Stimulated activated CD8-positive, alpha-beta memory T cell treated with anti-CD3 and anti-CD28 coated beads, Interleukin-15, amount 100 ng/mL, for 1 hour (primary cell): ENCODE data around the gene MS4A2.
"Not testable (repeated sequence)": the region's sequence is repeated elsewhere in the genome, so short reads cannot be mapped to it uniquely, and the experiment has no call there.

Source experiments
- DNase-seq: peaks from one replicate; pipeline ENCODE4 v3.0.0-alpha.2; 2020; ENCODE audit warnings: low read depth

MS4A2 gene

DNA sequence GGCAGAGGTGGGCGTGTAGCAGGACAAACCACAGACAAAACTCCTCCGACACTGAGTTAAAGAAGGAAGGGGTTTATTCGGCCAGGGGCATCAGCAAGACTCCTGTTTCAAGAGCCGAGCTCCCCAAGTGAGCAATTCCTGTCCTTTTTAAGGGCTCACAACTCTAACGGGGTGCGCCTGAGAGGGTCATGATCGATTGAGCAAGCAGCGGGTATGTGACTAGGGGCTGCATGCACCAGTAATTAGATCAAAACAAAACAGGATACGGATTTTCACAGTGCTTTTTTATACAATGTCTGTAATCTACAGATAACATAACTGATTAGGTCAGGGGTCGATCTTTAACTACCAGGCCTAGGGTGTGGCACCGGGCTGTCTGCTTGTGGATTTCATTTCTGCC is 12.9 kb downstream of the MS4A2 start:
- DNase-seq, result not testable (repeated sequence)

GRCh38 chr11:60104471-60105115 is 16.1 kb downstream of the MS4A2 start:
- DNase-seq, result not testable (repeated sequence)

DNA sequence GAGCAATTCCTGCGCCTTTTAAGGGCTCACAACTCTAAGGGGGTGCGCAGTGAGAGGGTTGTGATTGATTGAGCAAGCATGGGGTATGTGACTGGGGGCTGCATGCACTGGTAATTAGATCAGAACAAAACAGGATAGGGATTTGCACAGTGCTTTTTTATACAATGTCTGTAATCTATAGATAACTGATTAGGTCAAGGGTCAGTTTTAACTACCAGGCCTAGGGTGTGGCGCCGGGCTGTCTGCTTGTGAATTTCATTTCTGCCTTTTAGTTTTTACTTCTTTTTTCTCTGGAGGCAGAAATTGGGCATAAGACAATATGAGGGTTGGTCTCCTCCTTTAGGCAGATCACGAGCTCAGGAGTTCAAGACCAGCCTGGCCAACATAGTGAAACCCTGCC is 20.2 kb downstream of the MS4A2 start:
- not testable (repeated sequence) for DNase-seq

- no peak for DNase-seq
Measured at GRCh38 chr11:60111793-60112192, 23.3 kb downstream of the MS4A2 start.

- DNase-seq, result no peak
Measured at GRCh38 chr11:60116996-60117790, 28.7 kb downstream of the MS4A2 start.

GRCh38 chr11:60118338-60118737 is 29.9 kb downstream of the MS4A2 start:
- no peak for DNase-seq

DNA sequence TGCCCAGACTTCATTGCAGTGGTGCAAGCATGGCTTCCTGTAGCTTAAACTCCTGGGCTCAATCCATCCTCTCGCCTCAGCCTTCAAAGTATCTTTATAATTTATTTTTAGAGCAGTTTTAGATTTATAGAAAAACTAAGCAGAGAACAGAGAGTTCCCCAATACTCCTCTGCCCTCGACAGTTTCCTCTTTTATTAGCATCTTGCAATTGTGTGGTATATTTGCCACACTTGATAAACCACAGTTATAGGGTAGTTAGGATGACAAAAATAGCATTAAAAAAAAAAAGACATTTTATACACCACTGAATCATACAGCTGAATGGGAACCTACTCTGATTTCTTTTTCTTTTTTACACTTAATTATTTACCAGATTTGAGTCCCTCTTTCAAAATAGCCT is 31.2 kb downstream of the MS4A2 start:
- DNase-seq, result no peak

- DNase-seq, result no peak
Measured at GRCh38 chr11:60121264-60121663, 32.8 kb downstream of the MS4A2 start.

DNA sequence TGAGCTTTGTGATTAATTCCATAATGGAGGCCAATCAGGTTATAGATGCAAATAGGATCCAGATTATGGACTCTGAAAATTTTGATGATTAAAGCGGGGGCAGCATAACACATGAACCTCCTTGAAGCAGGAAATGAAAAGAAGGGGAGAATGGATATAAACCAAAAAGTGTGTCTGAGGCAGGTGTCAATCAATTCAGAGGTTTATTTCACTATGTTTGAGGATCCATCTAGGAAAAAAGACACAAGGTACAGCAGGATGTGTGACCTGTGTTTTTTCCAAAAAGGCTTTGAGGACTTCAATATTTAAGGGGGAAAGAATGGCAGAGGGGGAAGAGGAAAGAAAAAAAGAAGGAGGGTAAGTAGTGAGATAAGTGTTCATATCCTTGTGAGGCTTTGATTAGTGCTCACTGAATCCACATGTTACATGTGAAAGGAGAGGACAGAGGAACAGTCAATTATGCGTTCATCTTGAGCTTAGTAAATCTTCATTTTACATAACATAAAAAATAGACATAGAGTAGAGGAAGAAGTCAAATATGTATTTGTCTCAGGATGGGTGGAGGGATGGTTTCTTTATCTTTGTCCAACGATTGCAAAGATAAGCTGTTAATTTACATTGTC is 34.1 kb downstream of the MS4A2 start:
- no peak for DNase-seq

DNA sequence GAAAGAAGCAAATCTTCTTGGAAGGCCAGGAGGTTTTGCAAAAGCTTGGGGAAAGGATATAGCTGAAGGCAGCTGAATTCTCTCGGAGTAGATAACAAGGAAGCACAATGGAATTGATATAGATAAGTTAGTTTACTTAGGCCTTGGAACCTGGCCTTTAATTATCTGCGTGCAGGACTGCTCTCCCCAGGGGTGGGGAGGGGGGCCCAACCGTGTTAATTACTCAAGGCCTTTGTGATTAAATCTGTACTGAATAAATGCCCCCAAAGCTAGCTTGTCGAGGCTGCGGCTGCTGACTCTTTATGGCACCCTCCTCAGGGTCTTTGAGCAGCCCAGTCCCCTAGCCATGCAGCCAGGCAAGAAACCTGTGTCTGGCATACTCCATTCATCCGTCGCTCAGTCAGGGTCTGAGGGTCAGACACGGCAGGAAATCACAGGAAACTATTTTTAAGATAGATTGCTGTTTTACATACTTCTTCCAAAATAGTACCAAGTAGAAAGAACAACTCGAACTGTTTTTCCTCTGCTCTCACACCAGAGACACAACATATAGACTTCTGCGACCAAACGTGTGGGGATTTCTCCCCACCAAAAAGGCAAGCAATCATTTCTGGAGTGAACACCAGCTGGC is 36.5 kb downstream of the MS4A2 start:
- DNase-seq, result no peak

DNA sequence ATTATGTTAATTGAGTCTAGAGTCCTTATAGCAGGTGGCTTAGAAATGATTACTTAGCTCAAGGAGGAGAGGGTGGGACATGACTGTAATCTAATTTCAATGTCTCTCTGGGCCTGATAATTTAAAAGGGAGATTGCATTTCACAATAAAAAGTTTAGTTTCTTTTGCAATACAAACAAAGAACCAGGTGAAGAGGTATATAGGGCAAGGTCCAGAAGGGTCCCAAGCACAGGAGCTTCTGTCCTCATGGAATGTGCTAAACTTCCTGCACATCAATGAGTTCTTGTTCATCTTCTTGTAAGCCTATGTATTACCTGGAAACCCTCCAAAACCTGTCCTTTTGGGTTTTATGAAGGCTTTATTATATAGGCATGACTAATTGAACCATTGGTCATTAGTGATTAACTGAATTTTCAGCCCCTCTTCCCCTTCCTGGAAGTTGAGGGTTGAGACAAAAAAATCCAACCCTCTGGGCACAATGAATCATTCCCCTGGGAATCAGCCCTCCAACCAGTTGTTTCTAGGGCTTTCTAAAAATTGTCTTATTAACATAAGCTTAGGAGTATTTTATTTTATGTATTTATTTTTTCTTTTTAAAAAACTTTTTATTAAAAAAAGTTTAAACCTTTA is 37.6 kb downstream of the MS4A2 start:
- no peak for DNase-seq

DNA sequence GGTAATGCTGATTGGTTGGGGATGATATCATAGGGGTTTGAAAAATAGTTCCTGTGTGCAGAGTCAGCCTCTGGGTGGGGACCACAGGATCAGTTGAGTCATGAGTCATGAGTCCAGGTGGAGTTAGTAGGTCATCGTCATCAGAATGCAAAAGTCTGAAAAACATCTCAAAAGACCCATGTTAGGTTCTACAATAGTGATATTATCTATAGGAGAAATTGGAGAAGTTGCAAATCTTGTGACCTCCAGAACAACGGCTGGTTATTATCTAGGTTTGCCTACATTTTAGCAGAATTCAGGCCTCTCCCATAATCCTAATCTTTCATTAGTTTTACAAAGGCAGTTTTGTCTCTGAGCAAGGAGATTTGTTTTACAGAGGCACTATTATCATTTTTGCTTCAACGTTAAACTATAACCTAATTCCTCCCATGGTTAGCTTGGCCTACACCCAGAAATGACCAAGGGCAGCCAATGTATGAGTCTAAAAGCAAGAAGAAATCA is 38.9 kb downstream of the MS4A2 start:
- DNase-seq, result no peak

DNA sequence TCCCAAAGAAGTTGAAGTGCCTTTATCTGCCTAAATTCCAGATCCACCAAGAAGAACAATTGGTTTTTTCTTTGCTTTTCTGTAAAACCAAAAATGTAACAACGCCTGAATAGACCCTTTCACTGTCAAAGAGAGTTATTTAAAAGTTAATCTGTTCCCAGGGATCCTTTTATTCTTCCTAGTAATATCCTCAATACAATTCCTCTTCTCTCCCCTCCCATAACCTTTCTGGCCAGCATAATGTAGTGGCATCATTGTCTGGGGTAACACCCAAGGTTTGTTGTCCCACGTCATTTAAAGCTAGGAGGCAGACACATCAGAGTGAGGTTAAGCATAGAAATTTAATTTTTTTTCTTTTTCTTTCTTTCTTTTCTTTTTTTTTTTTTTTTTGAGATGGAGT is 39.9 kb downstream of the MS4A2 start:
- no peak for DNase-seq

DNA sequence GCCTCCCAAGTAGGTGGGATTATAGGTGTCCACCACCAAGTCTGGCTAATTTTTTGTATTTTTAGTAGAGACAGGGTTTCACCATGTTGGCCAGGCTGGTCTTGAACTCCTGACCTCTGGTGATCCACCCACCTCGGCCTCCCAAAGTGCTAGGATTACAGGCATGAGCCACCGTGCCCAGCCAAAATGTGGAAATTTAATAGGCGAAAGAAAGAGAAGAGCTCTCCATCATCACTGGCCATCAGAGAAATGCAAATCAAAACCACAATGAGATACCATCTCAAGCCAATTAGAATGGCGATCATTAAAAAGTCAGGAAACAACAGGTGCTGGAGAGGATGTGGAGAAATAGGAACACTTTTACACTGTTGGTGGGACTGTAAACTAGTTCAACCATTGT is 40.4 kb downstream of the MS4A2 start:
- DNase-seq, result not testable (repeated sequence)

DNA sequence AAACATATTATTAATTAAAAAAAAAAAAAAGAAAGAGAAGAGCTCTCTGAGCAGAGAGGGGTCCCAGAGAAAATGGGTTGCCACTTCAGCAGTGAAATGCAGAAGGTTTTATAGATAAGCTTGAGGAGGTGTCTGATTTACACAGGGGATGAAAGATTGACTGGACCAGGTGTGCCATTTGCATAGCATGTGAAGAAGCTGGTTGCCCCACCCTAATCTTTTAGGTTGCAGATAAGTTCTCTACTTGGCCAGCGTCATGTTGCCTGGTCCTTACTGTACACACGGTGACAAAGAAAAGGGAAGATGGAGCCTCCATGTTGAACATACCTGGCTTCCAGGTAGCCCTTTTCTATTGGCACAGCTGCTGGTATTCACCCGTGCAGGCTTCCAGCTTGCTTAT is 41.4 kb downstream of the MS4A2 start:
- no peak for DNase-seq

- no peak for DNase-seq
Measured at GRCh38 chr11:60130496-60130895, 42.0 kb downstream of the MS4A2 start.

- DNase-seq, result no peak
Measured at GRCh38 chr11:60131912-60132311, 43.4 kb downstream of the MS4A2 start.

DNA sequence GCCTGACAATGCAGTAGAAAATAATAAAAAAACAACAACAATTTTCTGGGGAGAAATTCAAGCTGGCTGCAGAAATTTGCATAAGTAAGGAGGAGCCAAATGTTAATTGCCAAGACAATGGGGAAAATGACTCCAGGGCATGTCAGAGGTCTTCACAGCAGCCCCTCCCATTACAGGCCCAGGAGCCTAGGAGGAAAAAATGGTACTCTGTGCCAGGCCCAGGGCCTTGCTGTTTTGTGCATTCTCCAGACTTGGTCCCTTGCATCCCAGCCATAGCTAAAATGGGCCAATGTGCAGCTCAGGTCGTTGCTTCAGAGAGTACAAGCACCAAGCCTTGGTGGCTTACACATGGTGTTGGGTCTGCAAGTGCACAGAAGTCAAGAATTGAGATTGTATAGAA is 45.5 kb downstream of the MS4A2 start:
- no peak for DNase-seq

- DNase-seq, result no peak
Measured at GRCh38 chr11:60143768-60144167, 55.3 kb downstream of the MS4A2 start.

DNA sequence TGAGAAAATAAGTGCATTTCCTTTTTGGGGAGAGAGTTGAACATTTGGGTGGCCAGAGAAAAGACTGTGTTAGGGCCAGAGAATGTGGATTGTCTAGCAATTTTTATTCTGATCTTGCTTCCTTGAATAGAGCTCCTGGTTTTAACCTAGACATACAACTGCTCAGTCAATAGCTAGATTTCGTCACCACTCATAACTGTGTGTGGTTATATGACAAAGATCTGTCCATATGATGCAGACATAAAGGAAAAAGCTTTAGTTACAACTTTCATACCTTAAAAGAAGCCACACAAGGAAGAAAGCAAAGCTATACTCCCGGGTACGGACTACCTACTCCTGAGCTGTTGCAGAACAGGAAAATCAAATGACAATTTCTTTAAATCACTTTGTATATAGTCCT is 57.2 kb downstream of the MS4A2 start:
- DNase-seq, result no peak
